ENCODE data around the gene EIF4A3.

DNA sequence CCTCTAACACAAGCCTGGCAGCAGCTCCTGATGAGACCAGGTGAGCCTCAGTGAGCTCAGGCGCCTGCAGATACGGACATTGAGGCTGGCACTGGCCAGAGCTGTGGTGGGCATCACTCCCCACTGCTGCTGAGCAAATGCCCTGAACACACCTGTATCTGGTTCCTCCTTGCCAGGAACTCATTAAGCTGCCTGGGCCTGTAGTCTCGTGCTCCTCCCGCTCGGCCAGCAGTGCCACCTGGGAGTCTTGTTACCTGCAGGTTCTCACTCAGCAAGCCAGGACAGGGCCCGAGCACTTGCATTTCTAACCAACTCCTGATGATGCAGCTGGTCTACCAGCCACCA, 13.3 kb downstream of the EIF4A3 start:
- TF ChIP-seq, protein P1, sequence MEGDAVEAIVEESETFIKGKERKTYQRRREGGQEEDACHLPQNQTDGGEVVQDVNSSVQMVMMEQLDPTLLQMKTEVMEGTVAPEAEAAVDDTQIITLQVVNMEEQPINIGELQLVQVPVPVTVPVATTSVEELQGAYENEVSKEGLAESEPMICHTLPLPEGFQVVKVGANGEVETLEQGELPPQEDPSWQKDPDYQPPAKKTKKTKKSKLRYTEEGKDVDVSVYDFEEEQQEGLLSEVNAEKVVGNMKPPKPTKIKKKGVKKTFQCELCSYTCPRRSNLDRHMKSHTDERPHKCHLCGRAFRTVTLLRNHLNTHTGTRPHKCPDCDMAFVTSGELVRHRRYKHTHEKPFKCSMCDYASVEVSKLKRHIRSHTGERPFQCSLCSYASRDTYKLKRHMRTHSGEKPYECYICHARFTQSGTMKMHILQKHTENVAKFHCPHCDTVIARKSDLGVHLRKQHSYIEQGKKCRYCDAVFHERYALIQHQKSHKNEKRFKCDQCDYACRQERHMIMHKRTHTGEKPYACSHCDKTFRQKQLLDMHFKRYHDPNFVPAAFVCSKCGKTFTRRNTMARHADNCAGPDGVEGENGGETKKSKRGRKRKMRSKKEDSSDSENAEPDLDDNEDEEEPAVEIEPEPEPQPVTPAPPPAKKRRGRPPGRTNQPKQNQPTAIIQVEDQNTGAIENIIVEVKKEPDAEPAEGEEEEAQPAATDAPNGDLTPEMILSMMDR (IDR thresholded peaks at IDR 0.05): no peak
- TF ChIP-seq EP300 (IDR thresholded peaks at IDR 0.05): no peak

Measured in ovary (tissue), 3 donors.